ENCODE data around the gene GRIN3B. TPM values are rescaled to one million over a fixed set of nuclear protein-coding genes. Genes with fewer than 3 reads are reported as not detected.

GRIN3B gene
- total and polyA plus RNA-seq, 9 of the 15 experiments (the other 6 are each of a cell fraction or from before 2014, with no cell fraction given): 0.06 to 0.95 (median 0.19) TPM; not detected in 6

- ATAC-seq (peak; percentile 11; the same call in 2 of the 3 replicates), DNase-seq (ENCODE audit: extremely low read depth in 1 of 4, low spot score in 3 of 4) (no peak), FAIRE-seq (no peak)
- POLR2A ChIA-PET: interaction anchor here (1.7 kb wide), 1 partner anchor 10 kb away, joined by 7 read pairs; no protein-coding TSS in a partner anchor
- Histone ChIP-seq H3K79me2 (ENCODE audit: control insufficient read depth, insufficient read depth, low read length) (peaks cover 20% of the 10 kb centered on the region), H3K4me3 (no peak overlapping the region), H3K9me3 (replicated peaks; ENCODE audit: control insufficient read depth, insufficient read depth, low read depth, low read length) (no peaks in the 10 kb centered on the region), H3K9me1 (ENCODE audit: control insufficient read depth, insufficient read depth, low read length) (no peaks in the 10 kb centered on the region), H3K27me3 (ENCODE audit: control insufficient read depth in 2 of 2, insufficient read depth in 2 of 2, low read length in 2 of 2) (no peaks in the 10 kb centered on the region), H3K4me2 (ENCODE audit: insufficient read depth, low read length) (no peak overlapping the region), H3K36me3 (ENCODE audit: control insufficient read depth, insufficient read depth, low read length) (peaks cover 59% of the 10 kb centered on the region; the same call in 2 of the 3 replicates), H4K20me1 (replicated peaks; ENCODE audit: control insufficient read depth, insufficient read depth, low read length) (0 out of 2 replicates have a peak, but pooled peaks cover under 1% of the 10 kb centered on the region), H3K9ac (ENCODE audit: insufficient read depth in 1 of 2, low read depth in 2 of 2, low read length in 2 of 2) (no peak overlapping the region), H3K27ac (ENCODE audit: extremely low read depth, low read depth, low read length) (no peak overlapping the region), H2AFZ (ENCODE audit: low read depth, low read length) (no peak overlapping the region), H3K4me1 (replicated peaks in 1 of 2; ENCODE audit: control insufficient read depth in 2 of 2, insufficient read depth in 2 of 2, low read length in 2 of 2) (peaks cover 0 to 78% of the 10 kb centered on the region in 2 experiments; a peak in 2 of 5 replicates)
- CTCF ChIA-PET (ENCODE audit: low intra/inter-chr PET ratio): no interaction called here
- BruUV-seq (replicated peaks): TSS peak; percentile 86
- intact Hi-C loops (cut with micrococcal nuclease) (no loop called here), in situ Hi-C loops (cut with MboI) (no loop called here)
- WGBS (ENCODE audit: insufficient coverage, low coverage, missing lambda C conversion rate): 100% methylated on average over 9 of the region's 29 CpGs
- TF ChIP-seq SUPT5H (IDR thresholded peaks at IDR 0.05): peak; percentile 59; the same call in 1 of the 2 replicates
- TF ChIP-seq POLR2AphosphoS2 (IDR thresholded peaks at IDR 0.05; ENCODE audit: low read length): no peak
- no peak for TF ChIP-seq TRIM28 (IDR thresholded peaks at IDR 0.05)
- TF ChIP-seq ETV1 (tag; conservative IDR thresholded peaks at IDR 0.05; ENCODE audit: low read depth): no peak
- TF ChIP-seq HMG20B (CRISPR knock-in tag; IDR thresholded peaks at IDR 0.05): no peak
- no peak for TF ChIP-seq ZNF311 (CRISPR knock-in tag; IDR thresholded peaks at IDR 0.05)
- TF ChIP-seq TBP (optimal IDR thresholded peaks at IDR 0.05; ENCODE audit: low read depth, low read length): no peak
- TF ChIP-seq ZNF639 (CRISPR knock-in tag; conservative IDR thresholded peaks at IDR 0.05 in 1 of 2, IDR thresholded peaks at IDR 0.05 in 1 of 2): no peak
- no peak for TF ChIP-seq ZNF140 (CRISPR knock-in tag; IDR thresholded peaks at IDR 0.05)
- TF ChIP-seq RBBP5 (IDR thresholded peaks at IDR 0.05; ENCODE audit: borderline replicate concordance, insufficient read depth, low read length, poor library complexity, severe bottlenecking): no peak
- no peak for TF ChIP-seq ZNF561 (CRISPR knock-in tag; conservative IDR thresholded peaks at IDR 0.05)
- no peak for TF ChIP-seq HES1 (IDR thresholded peaks at IDR 0.05; ENCODE audit: low read depth)
- peak; percentile 60 for TF ChIP-seq RBFOX2 (IDR thresholded peaks at IDR 0.05; ENCODE audit: low read depth, low read length)
- TF ChIP-seq ZBTB26 (CRISPR knock-in tag; IDR thresholded peaks at IDR 0.05): no peak
- TF ChIP-seq NFIC (IDR thresholded peaks at IDR 0.05): no peak
- no peak for TF ChIP-seq POU5F1 (IDR thresholded peaks at IDR 0.05; ENCODE audit: borderline replicate concordance, low read depth, low read length, partially characterized antibody)
- TF ChIP-seq POLR2G (IDR thresholded peaks at IDR 0.05; ENCODE audit: low read depth, low read length): peak; percentile 58; the same call in 1 of the 2 replicates
- TF ChIP-seq ETV5 (CRISPR knock-in tag; IDR thresholded peaks at IDR 0.05; ENCODE audit: low read depth): no peak
- TF ChIP-seq SREBF1 (IDR thresholded peaks at IDR 0.05; ENCODE audit: borderline replicate concordance, low read depth, low read length): no peak
Observed at GRCh38 chr19:1009981-1010538, 9.8 kb downstream of the GRIN3B start.

Data from K562 (cell line).